HG03469 (cell line): ENCODE data around the gene SLCO2B1.
"Not testable (repeated sequence)": the region's sequence is repeated elsewhere in the genome, so short reads cannot be mapped to it uniquely, and the experiment has no call there.

Experiments used
- ATAC-seq: cut with Tn5 transposase; IDR thresholded peaks from one replicate; pipeline ENCODE4 v1.9.1; 2021; ENCODE audit warnings: mild to moderate bottlenecking, moderate library complexity, moderate number of reproducible peaks; ENCODE audit not compliant: unreplicated experiment

SLCO2B1 gene, protein sequence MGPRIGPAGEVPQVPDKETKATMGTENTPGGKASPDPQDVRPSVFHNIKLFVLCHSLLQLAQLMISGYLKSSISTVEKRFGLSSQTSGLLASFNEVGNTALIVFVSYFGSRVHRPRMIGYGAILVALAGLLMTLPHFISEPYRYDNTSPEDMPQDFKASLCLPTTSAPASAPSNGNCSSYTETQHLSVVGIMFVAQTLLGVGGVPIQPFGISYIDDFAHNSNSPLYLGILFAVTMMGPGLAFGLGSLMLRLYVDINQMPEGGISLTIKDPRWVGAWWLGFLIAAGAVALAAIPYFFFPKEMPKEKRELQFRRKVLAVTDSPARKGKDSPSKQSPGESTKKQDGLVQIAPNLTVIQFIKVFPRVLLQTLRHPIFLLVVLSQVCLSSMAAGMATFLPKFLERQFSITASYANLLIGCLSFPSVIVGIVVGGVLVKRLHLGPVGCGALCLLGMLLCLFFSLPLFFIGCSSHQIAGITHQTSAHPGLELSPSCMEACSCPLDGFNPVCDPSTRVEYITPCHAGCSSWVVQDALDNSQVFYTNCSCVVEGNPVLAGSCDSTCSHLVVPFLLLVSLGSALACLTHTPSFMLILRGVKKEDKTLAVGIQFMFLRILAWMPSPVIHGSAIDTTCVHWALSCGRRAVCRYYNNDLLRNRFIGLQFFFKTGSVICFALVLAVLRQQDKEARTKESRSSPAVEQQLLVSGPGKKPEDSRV

DNA sequence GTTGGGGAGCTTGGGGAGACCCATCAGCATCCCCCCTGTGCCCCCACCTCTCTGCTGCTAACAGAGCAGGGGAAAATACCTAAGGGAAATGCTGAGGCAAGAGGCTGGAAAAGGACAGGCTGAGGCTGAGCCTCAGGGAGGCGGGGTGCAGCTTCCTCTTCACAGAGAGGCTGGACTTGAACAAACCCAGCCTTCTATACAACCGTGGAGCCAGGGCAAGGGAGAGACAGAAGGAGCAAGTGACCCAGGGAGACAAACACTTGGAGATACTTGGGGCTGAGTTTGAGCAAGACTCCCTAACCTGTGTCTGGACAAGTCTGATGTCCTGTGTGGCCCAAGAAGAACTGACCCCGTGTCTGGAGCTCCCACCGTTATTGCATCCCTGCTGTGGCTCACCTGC lies at the start of gene SLCO2B1:
TSS of gene SLCO2B1 (plus strand) at position 229 of the 400 bp plus-strand sequence. CDS start 275 bp downstream, outside the sequence.
- no peak for ATAC-seq

DNA sequence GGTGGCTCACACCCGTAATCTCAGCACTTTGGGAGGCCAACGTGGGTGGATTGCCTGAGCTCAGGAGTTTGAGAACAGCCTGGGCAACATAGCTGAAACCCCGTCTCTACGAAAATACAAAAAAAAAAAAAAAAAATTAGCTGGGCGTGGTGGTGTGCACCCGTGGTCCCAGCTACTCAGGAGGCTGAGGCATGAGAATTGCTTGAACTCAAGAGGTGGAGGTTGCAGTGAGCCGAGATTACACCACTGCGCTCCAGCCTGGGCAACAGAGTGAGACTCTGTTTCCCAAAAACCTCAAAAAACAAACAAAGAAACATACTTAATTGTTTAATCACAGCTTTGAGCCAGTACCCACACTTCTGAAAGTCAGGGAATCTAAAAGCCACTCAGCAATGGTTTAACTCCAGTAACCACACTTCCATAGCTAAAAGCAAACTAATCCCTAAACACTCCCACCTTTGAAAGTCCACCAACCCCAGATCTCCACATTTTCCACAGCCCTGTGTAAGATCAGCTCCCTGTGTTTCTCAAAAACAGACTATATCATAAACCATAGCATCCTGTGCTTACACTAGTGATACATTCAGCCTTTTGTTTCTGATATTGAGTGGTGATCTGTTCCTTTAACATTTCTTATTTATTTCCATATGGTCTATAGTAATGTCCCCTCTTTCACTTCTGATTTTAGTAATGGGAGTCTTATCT lies 49.3 kb upstream of the SLCO2B1 start:
- no peak for ATAC-seq

DNA sequence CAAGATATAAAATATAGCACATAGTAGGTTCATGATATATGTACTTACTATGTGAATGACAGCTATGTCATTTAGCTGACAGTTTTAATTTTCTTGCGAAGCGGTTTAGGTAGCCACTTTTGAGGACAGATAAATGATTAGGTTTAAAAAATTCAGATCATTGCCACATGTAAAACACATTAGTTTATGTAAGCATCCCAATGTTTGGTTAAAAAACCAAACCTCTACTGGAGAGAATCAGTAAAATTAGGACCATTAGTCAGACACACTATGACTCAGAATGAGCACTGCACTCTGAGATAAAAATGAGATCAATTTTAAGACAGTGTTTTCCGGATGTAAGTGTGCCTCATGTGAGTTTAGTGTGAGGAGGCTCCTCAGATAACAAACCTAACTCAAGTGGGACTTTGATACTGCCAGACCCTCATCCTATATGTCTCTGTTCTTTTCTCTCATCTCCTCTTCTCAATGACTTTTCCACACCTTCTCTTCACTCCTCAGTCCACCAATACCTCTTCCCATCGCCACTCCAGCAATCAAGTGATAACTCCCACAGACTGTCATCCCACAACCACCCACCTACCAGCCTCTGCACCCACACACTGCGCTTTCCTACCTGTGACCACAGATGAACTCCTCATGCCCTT lies 47.4 kb upstream of the SLCO2B1 start:
- ATAC-seq = no peak

DNA sequence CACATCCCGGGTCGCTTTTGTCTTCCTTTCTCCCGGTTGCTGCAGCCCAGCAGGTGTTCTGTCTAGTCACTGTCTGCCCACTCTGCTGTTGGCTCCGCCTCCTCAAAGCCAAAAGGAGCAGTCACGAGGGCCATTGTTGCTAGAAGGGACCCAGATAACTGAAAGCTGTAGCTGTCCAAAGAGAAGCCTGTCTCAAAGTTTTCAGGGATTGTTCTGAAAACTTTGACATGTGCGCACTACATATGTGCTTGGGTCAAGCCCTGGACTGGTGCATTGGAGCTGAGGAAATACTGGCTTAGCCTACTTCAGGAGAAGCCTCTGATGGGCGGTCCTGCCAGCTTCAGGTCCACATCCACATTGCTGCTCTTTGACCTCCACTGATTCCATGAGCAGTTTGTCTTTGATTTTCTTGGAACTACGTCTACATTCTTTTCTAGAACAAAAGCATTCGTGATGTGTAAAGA lies 45.4 kb upstream of the SLCO2B1 start:
- no peak for ATAC-seq

DNA sequence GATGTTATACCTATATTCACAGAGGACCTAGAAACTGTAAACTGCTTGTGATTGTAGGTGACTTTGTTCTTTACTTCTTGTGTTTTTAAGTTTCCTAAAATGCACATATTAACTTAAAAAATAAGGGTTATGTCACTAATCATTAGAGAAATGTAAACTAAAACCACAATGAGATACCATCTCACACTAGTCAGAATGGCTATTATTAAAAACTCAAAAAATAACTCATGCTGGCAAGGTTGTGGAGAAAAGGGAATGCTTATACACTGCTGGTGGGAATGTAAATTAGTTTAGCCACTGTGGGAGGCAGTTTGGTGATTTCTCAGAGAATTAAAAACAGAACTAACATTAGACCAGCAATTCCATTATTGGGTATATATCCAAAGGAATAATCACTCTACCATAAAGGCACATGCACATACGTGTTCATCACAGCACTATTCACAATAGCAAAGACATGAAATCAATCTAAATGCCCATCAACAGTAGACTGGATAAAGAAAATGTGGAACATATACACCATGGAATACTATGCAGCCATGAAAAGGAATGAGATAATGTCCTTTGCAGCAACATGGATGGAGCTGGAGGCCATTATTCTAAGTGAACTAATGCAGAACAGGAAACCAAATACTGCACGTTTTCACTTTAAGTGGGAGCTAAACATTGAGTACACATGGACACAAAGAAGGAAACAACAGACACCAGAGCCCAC lies 44.8 kb upstream of the SLCO2B1 start:
- ATAC-seq = not testable (repeated sequence)

DNA sequence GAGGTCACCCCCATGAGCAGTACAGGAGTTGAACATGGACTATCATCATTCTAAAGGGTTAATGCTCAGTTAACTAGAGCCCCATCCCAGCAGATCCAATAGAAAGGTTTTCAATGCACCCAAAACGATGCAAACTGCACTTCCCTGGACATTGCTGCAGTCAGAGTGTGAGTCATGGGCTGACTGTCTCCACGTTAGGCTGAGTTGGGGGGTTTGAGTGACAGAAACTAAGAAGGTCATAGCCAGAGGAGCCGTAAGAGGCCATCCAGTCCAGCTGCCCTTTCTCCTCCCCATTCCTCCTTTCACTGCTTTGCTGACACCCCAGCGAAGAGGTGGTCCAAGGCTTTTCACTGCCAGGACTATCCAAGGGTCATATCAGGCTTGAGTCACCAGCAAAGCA lies 43.7 kb upstream of the SLCO2B1 start:
- no peak for ATAC-seq

DNA sequence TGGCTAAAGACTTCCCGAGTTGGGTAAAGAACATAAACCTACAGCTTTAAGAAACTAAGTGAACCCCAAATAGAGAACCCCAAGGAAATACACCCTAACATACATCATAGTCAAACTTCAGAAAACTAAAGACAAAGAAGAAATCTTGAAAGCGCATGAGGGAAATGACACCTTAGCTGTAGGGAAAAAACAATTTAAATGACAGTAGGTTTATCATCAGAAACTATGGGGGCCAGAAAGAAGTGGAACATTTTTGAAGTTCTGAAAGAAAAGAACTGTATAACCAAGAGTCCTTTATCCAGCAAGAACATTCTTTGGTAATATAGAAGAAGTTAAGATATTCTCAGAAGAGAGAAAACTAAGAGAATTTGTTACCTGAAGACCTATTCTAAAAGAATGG lies 38.7 kb upstream of the SLCO2B1 start:
- ATAC-seq = no peak

DNA sequence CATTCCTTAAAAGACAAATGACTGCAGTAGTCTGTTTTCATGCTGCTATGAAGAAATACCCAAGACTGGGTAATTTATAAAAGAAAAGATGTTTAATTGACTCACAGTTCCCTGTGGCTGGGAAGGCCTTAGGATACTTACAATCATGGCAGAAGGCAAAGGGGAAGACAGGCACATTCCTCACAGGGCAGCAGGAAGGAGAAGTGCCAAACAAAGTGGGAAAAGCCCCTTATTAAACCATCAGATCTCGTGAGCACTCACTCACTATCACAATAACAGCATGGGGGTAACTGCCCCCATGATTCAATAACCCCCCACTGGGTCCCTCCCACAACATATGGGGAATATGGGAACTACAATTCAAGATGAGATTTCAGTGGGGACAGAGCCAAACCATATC lies 37.9 kb upstream of the SLCO2B1 start:
- ATAC-seq = no peak

DNA sequence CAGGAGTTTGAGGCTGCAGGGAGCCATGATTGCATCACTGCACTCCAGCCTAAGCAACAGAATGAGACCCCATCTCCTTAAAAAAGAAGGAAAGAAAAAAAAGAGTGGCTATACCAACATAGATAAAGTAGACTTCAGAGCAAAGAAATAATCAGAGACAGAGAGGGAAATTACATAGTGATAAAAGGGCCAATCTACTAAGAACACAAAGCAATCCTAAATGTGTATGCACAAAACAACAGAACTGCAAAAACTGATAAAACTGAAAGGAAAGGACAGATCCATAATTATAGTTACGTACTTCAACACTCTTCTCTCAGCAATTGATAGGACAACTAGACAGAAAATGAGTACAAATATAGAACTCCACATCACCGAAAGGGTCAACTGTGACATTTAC lies 36.4 kb upstream of the SLCO2B1 start:
- no peak for ATAC-seq

DNA sequence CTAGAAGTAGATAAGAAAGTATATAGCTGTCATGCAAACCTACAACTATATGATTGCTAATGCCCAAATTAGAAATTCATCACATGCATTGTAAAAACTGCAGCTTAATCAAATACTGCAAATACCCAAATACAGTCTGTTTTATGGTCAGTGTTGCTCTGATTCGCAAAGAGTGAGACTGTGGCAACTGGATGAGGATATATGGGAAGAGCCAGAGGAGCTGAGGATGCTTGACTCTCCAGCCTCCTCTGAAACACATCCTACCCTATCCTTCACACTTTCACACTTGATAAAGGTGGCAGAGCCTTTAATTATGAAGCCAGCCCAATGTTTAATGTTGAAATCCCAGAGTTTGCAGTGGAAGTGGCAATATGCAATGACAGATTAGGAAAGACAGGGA lies 32.3 kb upstream of the SLCO2B1 start:
- no peak for ATAC-seq

DNA sequence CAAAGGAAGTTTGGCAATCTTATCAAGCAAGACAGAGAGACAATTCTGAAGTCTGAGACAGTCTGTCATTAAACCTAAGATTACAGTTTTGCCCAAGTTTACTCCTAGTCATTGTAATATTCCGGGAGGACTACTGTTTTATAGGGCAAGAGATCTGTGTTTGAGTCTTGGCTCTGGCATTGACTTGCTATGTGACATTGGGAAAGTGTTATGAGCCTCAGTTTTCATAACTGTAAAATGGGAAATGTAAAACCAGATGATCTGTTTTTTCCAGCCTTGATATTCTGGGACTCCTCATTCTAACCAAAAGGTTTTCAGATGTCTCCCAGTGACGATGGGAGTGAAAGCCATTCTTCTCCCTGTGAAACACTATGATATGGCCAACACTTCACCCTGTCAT lies 24.3 kb upstream of the SLCO2B1 start:
- ATAC-seq = no peak

DNA sequence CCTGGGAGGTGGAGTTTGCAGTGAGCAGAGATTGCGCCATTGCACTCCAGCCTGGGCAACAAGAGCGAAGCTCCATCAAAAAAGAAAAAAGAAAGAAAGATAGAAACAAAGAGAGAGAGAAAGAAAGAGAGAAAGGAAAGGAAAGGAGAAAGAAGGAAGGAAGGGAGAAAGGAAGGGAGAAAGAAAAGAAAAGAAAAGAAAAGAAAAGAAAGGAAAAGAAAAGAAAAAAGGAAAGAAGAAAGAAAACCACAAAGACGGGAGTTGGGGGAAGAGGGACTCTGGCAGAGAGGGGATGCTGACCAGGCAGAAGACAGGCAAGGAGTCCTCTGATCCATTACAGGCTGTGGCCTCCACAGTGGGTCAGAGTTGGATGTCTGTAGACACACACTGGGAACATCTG lies 18.8 kb upstream of the SLCO2B1 start:
- ATAC-seq = no peak

DNA sequence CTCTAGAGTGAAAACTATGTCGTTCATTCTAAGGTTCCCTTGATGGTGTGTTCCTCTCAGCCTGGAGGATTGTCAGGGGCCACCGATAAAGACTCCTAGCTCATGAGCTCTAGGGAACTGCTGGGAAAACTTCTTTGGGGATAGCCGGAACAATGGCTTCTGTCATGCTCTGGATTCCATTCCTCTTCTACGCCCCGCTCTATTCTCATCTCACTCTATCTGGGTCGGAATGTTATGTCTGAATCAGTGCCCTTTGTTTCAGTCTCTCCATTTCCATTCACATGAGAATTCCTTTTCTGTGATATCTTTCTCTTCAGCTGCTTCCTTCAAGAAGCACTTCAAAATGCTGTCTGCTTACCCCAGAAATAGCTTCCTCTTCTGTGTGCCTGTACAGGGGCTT lies 16.9 kb upstream of the SLCO2B1 start:
- ATAC-seq = no peak

DNA sequence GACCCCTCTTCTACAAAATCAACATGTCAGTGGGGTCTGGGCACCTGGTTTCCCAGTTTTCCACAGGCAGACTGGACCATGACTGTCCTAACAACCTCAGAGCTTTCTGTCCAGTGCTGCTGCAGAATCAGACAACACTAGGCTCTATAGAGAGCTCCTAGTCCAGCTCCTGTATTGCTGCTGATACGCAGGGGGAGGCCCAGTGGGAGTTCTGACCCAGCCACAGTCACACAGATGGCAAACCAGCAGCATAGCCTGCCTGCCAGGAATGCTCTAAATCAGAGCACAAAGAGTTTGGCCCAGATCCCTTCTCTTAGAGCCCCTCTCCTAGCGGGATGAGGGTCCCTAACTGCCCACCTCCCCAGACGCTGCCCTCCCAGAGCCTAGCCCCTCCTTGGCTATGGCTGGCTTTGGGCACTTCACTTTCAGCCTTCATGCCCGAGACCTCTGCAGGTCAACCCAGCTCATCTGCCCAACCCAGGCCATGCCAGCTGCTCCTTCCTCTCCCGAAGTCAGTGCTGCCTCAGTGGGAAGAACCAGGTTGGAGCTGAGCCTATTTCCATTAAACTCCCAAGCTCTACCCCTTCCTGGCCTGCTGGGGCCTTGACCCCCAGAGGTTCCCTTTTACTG lies 15.8 kb upstream of the SLCO2B1 start:
- ATAC-seq = no peak

DNA sequence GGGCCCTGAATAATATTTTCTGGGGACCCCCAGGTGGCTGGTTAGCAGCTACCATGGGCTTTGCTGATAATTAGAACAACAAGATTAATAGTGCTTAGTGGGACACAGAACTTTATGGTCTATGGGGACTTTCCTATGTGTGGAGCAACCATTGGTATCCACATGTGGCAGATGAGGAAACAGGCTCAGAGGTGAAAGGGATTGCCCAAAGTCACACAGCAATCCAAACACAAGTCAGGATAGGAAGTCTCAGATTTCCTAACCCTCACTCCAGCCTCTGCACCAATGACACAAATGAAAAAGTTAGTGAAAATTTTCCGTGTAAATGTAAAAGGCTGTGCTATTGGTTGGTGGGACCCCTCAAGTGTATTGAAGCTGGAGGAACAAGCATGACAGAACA lies 15.3 kb upstream of the SLCO2B1 start:
- no peak for ATAC-seq

DNA sequence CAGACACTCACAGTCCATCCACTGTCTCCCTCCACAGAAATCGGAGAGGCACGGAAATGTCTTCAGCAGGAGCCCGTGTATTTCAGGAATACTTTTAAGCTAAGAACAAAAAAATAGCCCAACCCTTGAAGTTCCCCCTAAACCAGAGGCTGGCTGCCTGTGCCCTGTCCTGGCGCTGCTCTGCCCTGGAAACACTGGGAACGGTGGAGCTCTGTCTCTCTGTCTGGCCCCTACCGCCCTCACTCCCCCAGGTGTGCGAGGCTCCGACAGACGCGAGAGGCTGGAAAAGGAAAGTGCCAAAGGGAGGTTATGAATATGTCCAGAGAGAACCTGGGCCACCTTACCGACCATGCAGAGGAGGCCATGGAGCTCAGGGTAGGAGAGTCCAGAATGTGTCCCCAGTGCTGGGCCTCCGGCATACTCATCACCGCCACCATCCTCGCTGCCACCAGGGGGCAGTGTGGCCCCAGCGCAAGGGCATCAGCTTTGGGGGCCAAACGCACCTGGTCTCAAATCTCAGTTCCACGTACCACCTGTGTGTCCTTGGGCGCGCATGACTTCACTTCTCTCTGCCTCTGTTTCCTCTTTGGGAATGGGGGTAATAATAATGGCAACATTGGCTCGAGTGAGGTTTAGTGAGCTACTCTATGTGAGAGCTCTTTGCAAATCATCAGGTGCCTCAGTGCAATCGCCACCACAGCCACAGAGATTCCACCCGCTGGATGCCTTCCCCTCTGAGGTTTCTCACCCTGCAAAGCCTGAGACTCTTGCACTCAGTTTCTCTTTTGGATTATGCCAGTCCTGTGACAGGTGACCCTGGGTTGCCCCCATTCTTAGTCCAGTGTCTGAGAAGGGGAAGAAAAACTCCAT lies 10.4 kb upstream of the SLCO2B1 start:
- ATAC-seq = no peak

DNA sequence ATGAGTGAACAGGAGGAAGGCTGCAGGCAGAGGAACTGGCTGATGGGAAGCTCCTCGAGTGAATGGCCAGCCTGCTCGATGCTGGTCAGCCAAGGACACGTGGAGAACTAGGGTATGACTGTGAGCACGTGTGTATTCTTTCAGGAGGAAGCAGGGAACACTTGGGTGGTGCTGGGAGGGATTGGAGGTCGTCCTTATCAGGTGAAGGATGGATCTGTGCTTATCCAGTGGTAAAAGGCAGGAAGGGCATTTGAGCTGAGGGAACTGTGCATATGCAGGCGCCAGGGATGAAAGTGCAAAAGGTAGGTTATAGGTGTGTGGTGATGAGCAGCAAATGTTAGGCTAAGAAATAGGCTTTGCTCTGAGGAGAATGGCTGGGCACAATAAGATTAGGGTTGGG lies 9.7 kb upstream of the SLCO2B1 start:
- ATAC-seq = no peak

DNA sequence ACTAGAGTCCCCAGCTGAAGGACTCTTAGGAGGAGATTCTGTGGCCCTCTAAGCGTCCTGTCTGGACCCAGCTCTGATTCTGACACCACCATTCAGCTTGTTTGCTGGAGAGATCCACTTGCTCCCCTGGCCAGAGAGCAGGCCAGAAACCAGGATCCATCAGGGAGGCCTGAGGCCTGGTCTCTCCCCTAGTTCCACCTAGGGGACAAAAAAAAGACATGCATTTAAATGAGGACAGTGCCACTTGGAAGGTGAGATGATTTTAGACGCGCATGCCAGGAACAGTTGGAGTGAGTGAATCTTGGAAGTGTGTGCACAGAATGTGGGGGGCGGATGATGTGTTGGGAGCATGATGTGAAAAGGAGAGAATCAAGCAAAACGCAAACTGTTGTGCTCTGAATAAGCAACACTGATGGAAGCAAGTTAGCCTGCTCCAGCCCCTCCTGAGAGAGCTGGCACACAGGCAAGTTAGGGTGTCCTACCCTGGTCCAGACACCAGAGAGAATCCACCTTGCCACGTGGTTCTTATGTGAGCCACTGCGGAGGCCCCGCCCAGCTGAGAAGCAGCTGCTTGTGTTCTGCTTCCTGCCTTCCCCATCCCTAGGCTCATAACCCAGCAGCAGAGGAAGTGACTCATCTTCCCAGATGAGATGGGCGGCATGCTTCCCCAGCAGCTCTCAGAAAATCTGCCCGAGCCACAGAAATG lies 8.0 kb upstream of the SLCO2B1 start:
- ATAC-seq = peak; percentile 73

DNA sequence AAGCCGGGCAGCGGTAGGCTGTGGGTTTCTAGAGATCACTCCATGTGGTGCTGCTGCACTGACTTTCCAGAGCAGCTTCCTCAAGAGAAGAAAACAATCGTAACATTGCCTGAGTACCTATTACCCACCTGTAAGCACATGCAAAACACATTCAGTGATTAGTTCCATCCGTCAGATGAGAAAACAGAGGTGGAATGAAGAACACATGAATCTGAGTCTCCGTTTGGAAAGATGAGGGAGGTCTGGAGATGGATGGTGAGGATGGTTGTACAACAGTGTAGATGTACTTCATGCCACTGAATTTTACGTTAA lies 7.5 kb upstream of the SLCO2B1 start:
- no peak for ATAC-seq
